ENCODE results near the gene FAM53B.

FAM53B gene

DNA sequence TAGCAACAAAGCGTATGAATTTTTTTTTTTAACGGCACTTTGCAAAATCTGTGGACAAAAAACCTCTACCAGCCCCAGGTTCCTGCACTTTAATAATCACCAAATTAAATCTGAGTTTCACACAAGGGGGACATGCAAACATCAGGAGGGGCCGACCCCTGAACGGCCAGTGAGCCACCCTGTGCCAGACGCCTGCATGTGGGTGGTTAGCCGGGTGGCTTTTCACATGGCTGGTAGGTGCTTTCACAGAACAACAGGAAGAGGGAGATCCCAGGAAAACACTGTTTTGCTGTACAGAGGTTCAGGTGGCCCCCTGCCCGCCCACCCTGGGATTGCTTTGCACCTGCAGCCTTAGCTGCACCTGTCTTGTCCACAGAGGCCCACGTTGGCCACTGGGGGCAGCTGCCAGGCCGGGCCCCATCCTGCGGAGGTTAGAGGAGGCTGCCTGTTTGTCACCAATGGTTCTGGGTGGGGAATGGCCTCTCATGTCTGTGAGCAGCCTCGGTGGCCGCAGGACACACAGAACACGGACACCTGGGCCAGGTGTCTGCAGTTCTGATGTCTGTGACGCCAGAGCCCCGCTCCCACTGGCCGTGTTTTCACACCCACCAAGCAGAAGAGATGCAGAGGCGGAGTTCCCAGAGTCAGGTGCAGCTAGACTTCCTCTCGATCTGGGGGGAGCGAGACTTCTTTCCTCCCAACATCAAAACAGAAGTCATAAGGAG, 107.7 kb downstream of the FAM53B start:
- Histone ChIP-seq H3K4me3 (ENCODE audit: low read depth in 1 of 2, low read length in 2 of 2) (no peak overlapping the region), H3K27ac (ENCODE audit: low read depth, low read length) (no peak overlapping the region), H3K36me3 (ENCODE audit: control insufficient read depth in 1 of 2, insufficient read depth in 2 of 2, low read length in 2 of 2) (peaks cover 3 to 20% of the 10 kb centered on the region in 2 donors), H3K9me3 (ENCODE audit: control insufficient read depth in 1 of 2, low read length in 2 of 2) (no peaks in the 10 kb centered on the region), H3K9ac (ENCODE audit: low read depth in 1 of 2, low read length in 2 of 2) (no peak overlapping the region), H3K27me3 (ENCODE audit: control insufficient read depth in 1 of 2, insufficient read depth in 2 of 2, low read length in 2 of 2) (no peaks in the 10 kb centered on the region), H3K4me1 (ENCODE audit: control insufficient read depth in 1 of 2, insufficient read depth in 2 of 2, low read length in 2 of 2) (peaks cover 14 to 21% of the 10 kb centered on the region in 2 donors)

DNA sequence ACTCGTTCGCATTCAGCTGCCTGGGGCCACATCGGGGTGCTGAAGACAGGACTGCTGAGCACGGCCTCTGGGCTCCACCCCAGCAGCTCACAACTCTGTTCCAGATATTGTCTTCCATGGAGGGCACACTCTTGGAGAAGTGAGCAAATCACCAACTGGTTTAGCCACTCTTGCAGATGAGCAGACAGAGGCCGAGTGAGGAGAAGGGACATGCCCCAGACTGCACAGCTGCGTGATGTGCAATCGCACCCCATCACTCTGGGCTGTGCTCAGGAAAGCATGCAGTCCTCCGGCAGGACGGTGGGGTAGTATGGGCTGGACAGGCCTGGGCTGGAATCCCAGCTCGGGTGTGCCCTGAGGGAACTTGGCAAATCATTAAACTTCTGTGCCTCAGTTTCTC, 111.6 kb downstream of the FAM53B start:
- Histone ChIP-seq H3K9me3 (ENCODE audit: control insufficient read depth in 1 of 2, low read length in 2 of 2) (no peaks in the 10 kb centered on the region), H3K36me3 (ENCODE audit: control insufficient read depth in 1 of 2, insufficient read depth in 2 of 2, low read length in 2 of 2) (peaks cover 3 to 15% of the 10 kb centered on the region in 2 donors), H3K27ac (ENCODE audit: low read depth, low read length) (no peak overlapping the region), H3K4me1 (ENCODE audit: control insufficient read depth in 1 of 2, insufficient read depth in 2 of 2, low read length in 2 of 2) (peaks cover 13 to 29% of the 10 kb centered on the region in 2 donors), H3K27me3 (ENCODE audit: control insufficient read depth in 1 of 2, insufficient read depth in 2 of 2, low read length in 2 of 2) (no peaks in the 10 kb centered on the region), H3K4me3 (ENCODE audit: low read depth in 1 of 2, low read length in 2 of 2) (no peak overlapping the region), H3K9ac (ENCODE audit: low read depth in 1 of 2, low read length in 2 of 2) (no peak overlapping the region)

DNA sequence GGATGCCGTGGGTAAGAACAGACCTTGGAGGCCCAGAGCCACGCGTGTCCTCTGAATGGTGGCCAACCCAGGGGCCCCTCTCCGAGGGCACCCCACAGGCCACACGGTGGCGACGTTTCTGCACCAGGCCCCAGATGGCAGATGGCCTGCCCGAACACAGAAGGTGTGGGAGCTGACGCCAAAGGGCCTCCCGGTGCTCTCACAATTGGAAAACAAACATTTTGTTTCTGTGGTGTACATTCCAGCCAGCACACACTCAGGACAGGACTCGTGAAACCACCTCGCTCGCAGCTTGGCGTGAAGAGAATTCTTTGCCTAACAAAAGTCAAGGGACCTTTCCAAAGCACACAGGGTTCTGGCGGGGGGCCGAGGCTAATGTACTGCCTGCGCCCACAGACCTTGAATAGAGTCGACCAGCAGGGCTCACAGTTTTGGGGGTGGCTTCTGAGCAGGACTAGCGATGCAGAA, 112.1 kb downstream of the FAM53B start:
- H3K27me3 ChIP-seq (ENCODE audit: control insufficient read depth in 1 of 2, insufficient read depth in 2 of 2, low read length in 2 of 2): no peaks in the 10 kb centered on the region
- H3K27ac ChIP-seq (ENCODE audit: low read depth, low read length): no peak overlapping the region
- H3K9me3 ChIP-seq (ENCODE audit: control insufficient read depth in 1 of 2, low read length in 2 of 2): no peaks in the 10 kb centered on the region
- no peak overlapping the region for H3K9ac ChIP-seq (ENCODE audit: low read depth in 1 of 2, low read length in 2 of 2)
- H3K4me1 ChIP-seq (ENCODE audit: control insufficient read depth in 1 of 2, insufficient read depth in 2 of 2, low read length in 2 of 2): peaks cover 18 to 29% of the 10 kb centered on the region in 2 donors
- H3K4me3 ChIP-seq (ENCODE audit: low read depth in 1 of 2, low read length in 2 of 2): no peak overlapping the region
- peaks cover 3 to 12% of the 10 kb centered on the region in 2 donors for H3K36me3 ChIP-seq (ENCODE audit: control insufficient read depth in 1 of 2, insufficient read depth in 2 of 2, low read length in 2 of 2)

DNA sequence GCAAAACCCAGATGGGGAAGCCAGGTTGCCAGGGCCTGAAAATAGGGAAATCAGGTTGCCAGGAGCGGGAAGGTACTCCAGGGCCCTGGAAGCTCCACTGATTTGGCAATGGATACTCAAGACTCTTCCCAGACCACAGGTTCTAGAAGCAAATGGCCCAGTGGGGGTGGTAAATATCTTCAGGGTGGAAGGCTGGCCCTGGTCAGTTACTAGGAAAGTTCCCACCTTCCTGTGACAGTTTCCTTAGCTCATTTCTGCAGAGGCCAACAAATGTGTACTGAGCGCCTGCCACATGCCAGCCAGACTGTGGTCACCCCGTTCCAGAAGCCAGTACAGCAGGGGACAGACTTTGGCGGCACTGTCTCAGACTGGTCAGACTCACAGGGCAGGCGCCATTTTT, 113.6 kb downstream of the FAM53B start:
- H3K4me3 ChIP-seq (ENCODE audit: low read depth in 1 of 2, low read length in 2 of 2): no peak overlapping the region
- no peaks in the 10 kb centered on the region for H3K27me3 ChIP-seq (ENCODE audit: control insufficient read depth in 1 of 2, insufficient read depth in 2 of 2, low read length in 2 of 2)
- H3K9ac ChIP-seq (ENCODE audit: low read depth in 1 of 2, low read length in 2 of 2): no peak overlapping the region
- H3K9me3 ChIP-seq (ENCODE audit: control insufficient read depth in 1 of 2, low read length in 2 of 2): no peaks in the 10 kb centered on the region
- H3K4me1 ChIP-seq (ENCODE audit: control insufficient read depth in 1 of 2, insufficient read depth in 2 of 2, low read length in 2 of 2): peaks cover 26 to 38% of the 10 kb centered on the region in 2 donors
- no peak overlapping the region for H3K27ac ChIP-seq (ENCODE audit: low read depth, low read length)
- peaks cover 0 to 14% of the 10 kb centered on the region in 2 donors for H3K36me3 ChIP-seq (ENCODE audit: control insufficient read depth in 1 of 2, insufficient read depth in 2 of 2, low read length in 2 of 2)

DNA sequence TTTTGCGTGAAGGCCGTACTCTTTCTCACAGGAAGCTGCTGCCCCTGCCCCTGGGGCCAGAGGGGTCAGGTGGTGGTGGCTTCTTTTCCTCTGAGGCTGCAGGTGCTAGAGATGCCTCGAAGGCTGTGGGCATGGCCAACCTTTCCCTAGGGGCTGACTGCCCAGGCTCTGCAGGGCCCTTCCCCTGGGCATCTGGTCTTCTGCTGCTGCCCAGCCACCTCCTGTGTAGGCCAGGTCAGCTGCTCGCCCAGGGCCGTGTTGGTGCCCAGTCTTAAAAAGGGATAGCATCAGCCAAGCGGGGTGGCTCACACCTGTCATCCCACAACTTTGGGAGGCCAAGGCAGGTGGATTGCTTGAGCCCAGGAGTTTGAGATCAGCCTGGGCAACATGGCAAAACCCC, 114.3 kb downstream of the FAM53B start:
- Histone ChIP-seq H3K9me3 (ENCODE audit: control insufficient read depth in 1 of 2, low read length in 2 of 2) (no peaks in the 10 kb centered on the region), H3K4me1 (ENCODE audit: control insufficient read depth in 1 of 2, insufficient read depth in 2 of 2, low read length in 2 of 2) (peaks cover 26 to 38% of the 10 kb centered on the region in 2 donors), H3K36me3 (ENCODE audit: control insufficient read depth in 1 of 2, insufficient read depth in 2 of 2, low read length in 2 of 2) (peaks cover 0 to 19% of the 10 kb centered on the region in 2 donors), H3K4me3 (ENCODE audit: low read depth in 1 of 2, low read length in 2 of 2) (no peak overlapping the region), H3K27me3 (ENCODE audit: control insufficient read depth in 1 of 2, insufficient read depth in 2 of 2, low read length in 2 of 2) (no peaks in the 10 kb centered on the region), H3K9ac (ENCODE audit: low read depth in 1 of 2, low read length in 2 of 2) (no peak overlapping the region), H3K27ac (ENCODE audit: low read depth, low read length) (no peak overlapping the region)

DNA sequence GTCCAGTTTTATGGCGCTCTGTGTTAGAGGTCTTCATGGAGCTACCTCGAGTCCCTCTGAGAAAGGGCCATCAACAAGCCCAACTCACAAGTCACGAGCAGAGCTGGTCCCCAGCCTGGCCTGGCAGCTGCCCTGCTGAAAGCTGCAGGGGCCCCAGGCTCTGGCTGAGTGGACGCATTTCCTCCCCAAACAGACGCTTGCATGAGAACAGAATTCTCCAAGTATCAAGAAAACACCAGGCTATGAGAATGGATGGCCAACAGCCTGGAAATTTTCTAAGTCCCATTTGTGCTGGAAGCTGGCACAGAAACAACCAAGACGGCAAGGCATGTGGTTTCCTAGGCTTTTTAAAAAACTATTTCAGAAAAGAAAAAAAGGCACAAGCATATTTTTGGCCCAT, 114.8 kb downstream of the FAM53B start:
- H3K27ac ChIP-seq (ENCODE audit: low read depth, low read length): no peak overlapping the region
- H3K36me3 ChIP-seq (ENCODE audit: control insufficient read depth in 1 of 2, insufficient read depth in 2 of 2, low read length in 2 of 2): peaks cover 0 to 22% of the 10 kb centered on the region in 2 donors
- no peaks in the 10 kb centered on the region for H3K27me3 ChIP-seq (ENCODE audit: control insufficient read depth in 1 of 2, insufficient read depth in 2 of 2, low read length in 2 of 2)
- no peaks in the 10 kb centered on the region for H3K9me3 ChIP-seq (ENCODE audit: control insufficient read depth in 1 of 2, low read length in 2 of 2)
- H3K4me3 ChIP-seq (ENCODE audit: low read depth in 1 of 2, low read length in 2 of 2): no peak overlapping the region
- peaks cover 26 to 38% of the 10 kb centered on the region in 2 donors for H3K4me1 ChIP-seq (ENCODE audit: control insufficient read depth in 1 of 2, insufficient read depth in 2 of 2, low read length in 2 of 2)
- no peak overlapping the region for H3K9ac ChIP-seq (ENCODE audit: low read depth in 1 of 2, low read length in 2 of 2)

DNA sequence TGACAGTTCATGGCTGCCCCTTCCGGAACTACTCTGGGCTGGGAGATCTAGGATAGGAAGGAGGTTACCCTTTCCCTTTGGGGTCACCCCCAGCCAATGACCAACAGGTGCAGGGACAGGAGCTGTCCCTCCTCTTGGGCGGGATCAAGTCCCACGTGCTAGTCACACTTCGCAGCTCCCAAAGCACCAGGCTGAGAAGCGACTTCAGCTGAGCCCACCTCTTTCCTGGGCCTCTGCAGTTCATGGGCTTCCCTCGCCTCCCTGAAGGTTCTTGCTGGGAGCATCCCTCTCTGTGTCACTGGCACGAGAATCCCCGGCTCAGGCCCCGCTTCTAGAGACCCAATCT, 115.5 kb downstream of the FAM53B start:
- H3K27ac ChIP-seq (ENCODE audit: low read depth, low read length): no peak overlapping the region
- peak overlapping the region in 1 of 2 donors; percentile 41 for H3K9ac ChIP-seq (ENCODE audit: low read depth in 1 of 2, low read length in 2 of 2)
- no peaks in the 10 kb centered on the region for H3K27me3 ChIP-seq (ENCODE audit: control insufficient read depth in 1 of 2, insufficient read depth in 2 of 2, low read length in 2 of 2)
- peaks cover 26 to 38% of the 10 kb centered on the region in 2 donors for H3K4me1 ChIP-seq (ENCODE audit: control insufficient read depth in 1 of 2, insufficient read depth in 2 of 2, low read length in 2 of 2)
- H3K9me3 ChIP-seq (ENCODE audit: control insufficient read depth in 1 of 2, low read length in 2 of 2): no peaks in the 10 kb centered on the region
- H3K36me3 ChIP-seq (ENCODE audit: control insufficient read depth in 1 of 2, insufficient read depth in 2 of 2, low read length in 2 of 2): peaks cover 0 to 19% of the 10 kb centered on the region in 2 donors
- H3K4me3 ChIP-seq (ENCODE audit: low read depth in 1 of 2, low read length in 2 of 2): no peak overlapping the region

DNA sequence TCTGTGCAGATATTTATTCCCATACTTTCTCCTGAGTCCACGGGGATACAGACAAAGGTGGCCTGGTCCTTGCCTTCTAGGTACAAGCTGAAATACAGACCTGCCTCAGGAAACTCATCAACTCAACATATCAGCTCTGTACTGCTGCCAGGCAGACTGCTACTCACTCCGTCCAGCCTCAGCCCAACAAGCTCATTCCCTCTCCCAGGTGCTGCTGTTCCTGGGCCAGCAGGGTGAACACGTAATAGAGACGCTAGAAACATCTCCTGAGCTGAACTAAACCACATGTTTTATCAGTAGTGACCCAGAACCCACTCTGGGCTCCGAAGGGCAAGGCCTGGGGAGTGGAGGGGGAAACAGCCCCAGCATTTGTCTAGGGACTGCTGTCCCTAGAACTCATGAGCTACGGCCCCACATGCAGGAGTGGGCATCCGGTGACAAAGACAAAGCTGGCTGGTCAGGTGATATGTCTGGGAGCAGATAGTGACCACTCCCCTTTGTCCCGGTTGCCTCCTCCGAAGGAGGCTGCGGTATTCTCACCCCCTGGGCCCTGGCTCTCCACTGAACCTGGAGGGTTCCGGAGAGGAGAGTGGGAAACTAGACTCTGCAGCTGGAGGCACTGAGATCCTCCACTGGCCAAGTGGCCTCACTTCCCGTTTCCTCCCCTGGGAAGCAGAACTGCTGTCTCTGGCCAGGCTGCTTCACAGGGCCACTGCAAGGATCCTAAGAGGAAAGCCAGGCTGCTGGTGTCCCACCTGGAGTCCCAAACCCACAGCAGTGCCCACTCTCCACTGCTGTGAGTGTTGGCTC, 116.1 kb downstream of the FAM53B start:
- H3K9ac ChIP-seq (ENCODE audit: low read depth in 1 of 2, low read length in 2 of 2): peak overlapping the region; percentile 41 to 54
- H3K9me3 ChIP-seq (ENCODE audit: control insufficient read depth in 1 of 2, low read length in 2 of 2): no peaks in the 10 kb centered on the region
- no peak overlapping the region for H3K27ac ChIP-seq (ENCODE audit: low read depth, low read length)
- peaks cover 0 to 25% of the 10 kb centered on the region in 2 donors for H3K36me3 ChIP-seq (ENCODE audit: control insufficient read depth in 1 of 2, insufficient read depth in 2 of 2, low read length in 2 of 2)
- no peak overlapping the region for H3K4me3 ChIP-seq (ENCODE audit: low read depth in 1 of 2, low read length in 2 of 2)
- peaks cover 26 to 38% of the 10 kb centered on the region in 2 donors for H3K4me1 ChIP-seq (ENCODE audit: control insufficient read depth in 1 of 2, insufficient read depth in 2 of 2, low read length in 2 of 2)
- H3K27me3 ChIP-seq (ENCODE audit: control insufficient read depth in 1 of 2, insufficient read depth in 2 of 2, low read length in 2 of 2): no peaks in the 10 kb centered on the region

DNA sequence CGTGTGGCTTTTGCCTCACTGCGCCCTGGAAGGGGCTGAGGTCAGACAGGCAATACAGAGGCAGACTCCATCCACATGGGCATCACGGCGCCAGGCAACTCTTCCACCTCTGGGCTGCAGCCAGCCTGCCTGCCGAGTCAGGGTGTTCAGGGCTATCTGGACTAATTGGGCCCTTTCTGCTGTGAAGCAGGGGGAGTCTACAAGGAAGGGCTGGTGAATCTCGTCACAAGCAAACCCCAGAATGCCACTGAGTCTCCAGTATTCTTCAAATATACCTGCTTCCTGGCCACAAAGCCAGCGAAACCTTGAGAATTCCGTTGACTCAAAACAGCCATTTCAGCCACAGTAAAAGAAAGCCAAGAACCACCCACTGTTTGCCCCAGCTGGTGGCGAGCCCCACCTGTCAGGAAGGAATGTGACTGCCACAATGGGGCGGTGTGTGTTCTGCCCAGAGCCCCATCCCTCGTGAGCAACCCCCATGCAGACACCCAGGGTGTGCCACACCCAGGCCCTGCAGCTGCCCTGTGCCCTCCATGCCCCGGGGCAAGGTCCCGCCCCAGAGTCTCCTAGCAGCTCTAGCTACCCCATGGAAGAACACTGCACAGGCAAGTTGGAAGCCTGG, 117.3 kb downstream of the FAM53B start:
- H3K4me1 ChIP-seq (ENCODE audit: control insufficient read depth in 1 of 2, insufficient read depth in 2 of 2, low read length in 2 of 2): peaks cover 26 to 38% of the 10 kb centered on the region in 2 donors

DNA sequence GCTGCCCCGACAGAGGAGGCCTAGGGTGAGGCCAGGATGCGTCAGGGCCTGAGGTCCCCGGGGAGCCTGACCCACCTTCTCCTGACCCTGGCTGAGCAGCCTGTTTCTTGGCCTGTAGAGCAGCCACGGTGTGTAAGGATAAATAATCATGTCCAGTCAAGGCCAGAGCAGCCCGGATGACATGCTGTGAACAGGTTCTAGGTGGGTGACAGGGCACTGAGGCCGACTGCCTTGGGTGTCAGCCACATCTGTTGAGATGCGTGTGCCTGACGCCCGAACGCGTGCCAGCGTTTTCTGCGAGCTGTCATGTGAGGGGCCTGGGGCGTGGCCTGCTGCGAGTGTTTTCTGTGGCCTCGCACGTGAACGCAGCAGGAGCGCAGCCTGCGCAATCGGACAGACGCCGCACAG, 118.3 kb downstream of the FAM53B start:
- H3K36me3 ChIP-seq (ENCODE audit: control insufficient read depth in 1 of 2, insufficient read depth in 2 of 2, low read length in 2 of 2): peaks cover 10 to 42% of the 10 kb centered on the region in 2 donors
- H3K27ac ChIP-seq (ENCODE audit: low read depth, low read length): no peak overlapping the region
- no peak overlapping the region for H3K9ac ChIP-seq (ENCODE audit: low read depth in 1 of 2, low read length in 2 of 2)
- no peaks in the 10 kb centered on the region for H3K27me3 ChIP-seq (ENCODE audit: control insufficient read depth in 1 of 2, insufficient read depth in 2 of 2, low read length in 2 of 2)
- H3K9me3 ChIP-seq (ENCODE audit: control insufficient read depth in 1 of 2, low read length in 2 of 2): no peaks in the 10 kb centered on the region
- H3K4me3 ChIP-seq (ENCODE audit: low read depth in 1 of 2, low read length in 2 of 2): no peak overlapping the region
- peaks cover 26 to 38% of the 10 kb centered on the region in 2 donors for H3K4me1 ChIP-seq (ENCODE audit: control insufficient read depth in 1 of 2, insufficient read depth in 2 of 2, low read length in 2 of 2)

More for the DNA sequence above, 117.3 kb downstream of the FAM53B start:
- H3K4me3 ChIP-seq (ENCODE audit: low read depth in 1 of 2, low read length in 2 of 2): peak overlapping the region in 1 of 2 donors; percentile 3
- no peak overlapping the region for H3K27ac ChIP-seq (ENCODE audit: low read depth, low read length)
- peak overlapping the region; percentile 41 to 54 for H3K9ac ChIP-seq (ENCODE audit: low read depth in 1 of 2, low read length in 2 of 2)
- peaks cover 8 to 31% of the 10 kb centered on the region in 2 donors for H3K36me3 ChIP-seq (ENCODE audit: control insufficient read depth in 1 of 2, insufficient read depth in 2 of 2, low read length in 2 of 2)
- H3K27me3 ChIP-seq (ENCODE audit: control insufficient read depth in 1 of 2, insufficient read depth in 2 of 2, low read length in 2 of 2): no peaks in the 10 kb centered on the region
- no peaks in the 10 kb centered on the region for H3K9me3 ChIP-seq (ENCODE audit: control insufficient read depth in 1 of 2, low read length in 2 of 2)
